Measurements from ENCODE around the gene ARHGEF19. TPM values are rescaled to one million over a fixed set of nuclear protein-coding genes. Genes with fewer than 3 reads are reported as not detected.

ARHGEF19 gene
- total and polyA plus RNA-seq, 2 of the 13 experiments (the other 11 are each of a cell fraction or from before 2014, with no cell fraction given): 1.7 to 1.8 TPM

GRCh38 chr1:16236511-16237342 lies 24.3 kb upstream of the ARHGEF19 start, which contains the start of gene CPLANE2 (continued):
- TF ChIP-seq NFE2 (CRISPR knock-in tag; IDR thresholded peaks at IDR 0.05): no peak
- peak; percentile 62 for TF ChIP-seq SP5 (CRISPR knock-in tag; IDR thresholded peaks at IDR 0.05; ENCODE audit: borderline replicate concordance, low read depth)
- TF ChIP-seq ATF4 (CRISPR knock-in tag; IDR thresholded peaks at IDR 0.05): 0 out of 4 replicates have a peak, but pooled peaks of 1 of the 2 experiments have one; percentile 24
- no peak for TF ChIP-seq ZNF20 (CRISPR knock-in tag; IDR thresholded peaks at IDR 0.05)
- no peak for TF ChIP-seq ZSCAN22 (CRISPR knock-in tag; IDR thresholded peaks at IDR 0.05)
- peak; percentile 36; the same call in 1 of the 2 replicates for TF ChIP-seq TFDP1 (CRISPR knock-in tag; IDR thresholded peaks at IDR 0.05; ENCODE audit: borderline replicate concordance)
- TF ChIP-seq HMG20B (CRISPR knock-in tag; conservative IDR thresholded peaks at IDR 0.05): no peak
- no peak for TF ChIP-seq POLR2AphosphoS2 (IDR thresholded peaks at IDR 0.05; ENCODE audit: low read depth, low read length)
- peak; percentile 53; the same call in 1 of the 2 replicates for TF ChIP-seq TFDP2 (CRISPR knock-in tag; IDR thresholded peaks at IDR 0.05)
- peak; percentile 42; the same call in 1 of the 2 replicates for TF ChIP-seq ZNF274 (CRISPR knock-in tag; IDR thresholded peaks at IDR 0.05)
- TF ChIP-seq ZNF577 (CRISPR knock-in tag; IDR thresholded peaks at IDR 0.05; ENCODE audit: borderline replicate concordance, low read depth): no peak
- TF ChIP-seq ONECUT2 (CRISPR knock-in tag; IDR thresholded peaks at IDR 0.05): no peak
- TF ChIP-seq ZSCAN29 (CRISPR knock-in tag; conservative IDR thresholded peaks at IDR 0.05): no peak
- TF ChIP-seq JUN (CRISPR knock-in tag; IDR thresholded peaks at IDR 0.05): no peak
- peak; percentile 79; the same call in 1 of the 2 replicates for TF ChIP-seq ZNF619 (CRISPR knock-in tag; IDR thresholded peaks at IDR 0.05)
- no peak for TF ChIP-seq ZNF30 (CRISPR knock-in tag; IDR thresholded peaks at IDR 0.05)
- TF ChIP-seq ERF (CRISPR knock-in tag; IDR thresholded peaks at IDR 0.05): 0 out of 2 replicates have a peak, but pooled peaks have one; percentile 28
- no peak; the same call in 1 of the 2 replicates for TF ChIP-seq IRF2 (CRISPR knock-in tag; IDR thresholded peaks at IDR 0.05)
- no peak for TF ChIP-seq ZNF362 (CRISPR knock-in tag; IDR thresholded peaks at IDR 0.05; ENCODE audit: borderline replicate concordance)
- peak; percentile 45; the same call in 1 of the 2 replicates for TF ChIP-seq E2F5 (CRISPR knock-in tag; conservative IDR thresholded peaks at IDR 0.05)
- no peak for TF ChIP-seq HCFC1 (IDR thresholded peaks at IDR 0.05; ENCODE audit: low read depth, low read length)
- no peak for TF ChIP-seq ADNP (CRISPR knock-in tag; IDR thresholded peaks at IDR 0.05)
- no peak for TF ChIP-seq ZNF253 (CRISPR knock-in tag; IDR thresholded peaks at IDR 0.05; ENCODE audit: borderline replicate concordance)

All from HepG2 (cell line).